ENCODE data around the gene TTBK1. TPM values are rescaled to one million over a fixed set of nuclear protein-coding genes. Genes with fewer than 3 reads are reported as not detected.
A peak's percentile ranks its signal among the peaks of the same experiment; 100 is the strongest.

TTBK1 gene
- total RNA-seq, 1 experiment from 2014 or later, result 0.68 TPM

DNA sequence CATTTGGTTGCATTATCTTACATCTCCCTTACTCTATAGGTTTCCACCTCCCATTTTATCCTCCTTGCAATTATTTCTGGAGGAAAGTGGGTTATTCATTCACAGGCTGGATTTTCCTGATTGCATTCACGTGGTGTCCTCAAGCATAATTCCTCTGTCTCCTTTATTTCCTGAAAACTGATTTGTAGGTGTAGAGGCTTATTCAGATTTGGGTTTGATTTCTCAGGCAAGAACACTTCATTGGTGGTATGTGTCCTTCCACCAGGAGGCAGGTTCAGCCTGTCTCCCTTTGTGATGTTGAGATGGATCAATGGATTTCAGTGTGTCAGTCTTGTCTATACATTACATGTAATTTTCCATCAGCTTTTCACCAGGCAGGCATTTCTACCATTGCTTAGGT is 31.3 kb upstream of the TTBK1 start:
- ChIA-PET POLR2A (no interaction called here), CTCF (no interaction called here)
- TF ChIP-seq MXD4 (CRISPR knock-in tag; IDR thresholded peaks at IDR 0.05; ENCODE audit: borderline replicate concordance) (no peak), SMAD3 (CRISPR knock-in tag; IDR thresholded peaks at IDR 0.05; ENCODE audit: borderline replicate concordance) (no peak), ZNF219 (CRISPR knock-in tag; IDR thresholded peaks at IDR 0.05; ENCODE audit: borderline replicate concordance) (no peak), TEAD4 (CRISPR knock-in tag; IDR thresholded peaks at IDR 0.05) (no peak), HMGA2 (CRISPR knock-in tag; IDR thresholded peaks at IDR 0.05) (no peak), OVOL2 (CRISPR knock-in tag; IDR thresholded peaks at IDR 0.05; ENCODE audit: borderline replicate concordance) (no peak), ESRRA (CRISPR knock-in tag; IDR thresholded peaks at IDR 0.05; ENCODE audit: borderline replicate concordance) (no peak), SMAD4 (CRISPR knock-in tag; IDR thresholded peaks at IDR 0.05) (no peak)
- TF ChIP-seq, protein P1, sequence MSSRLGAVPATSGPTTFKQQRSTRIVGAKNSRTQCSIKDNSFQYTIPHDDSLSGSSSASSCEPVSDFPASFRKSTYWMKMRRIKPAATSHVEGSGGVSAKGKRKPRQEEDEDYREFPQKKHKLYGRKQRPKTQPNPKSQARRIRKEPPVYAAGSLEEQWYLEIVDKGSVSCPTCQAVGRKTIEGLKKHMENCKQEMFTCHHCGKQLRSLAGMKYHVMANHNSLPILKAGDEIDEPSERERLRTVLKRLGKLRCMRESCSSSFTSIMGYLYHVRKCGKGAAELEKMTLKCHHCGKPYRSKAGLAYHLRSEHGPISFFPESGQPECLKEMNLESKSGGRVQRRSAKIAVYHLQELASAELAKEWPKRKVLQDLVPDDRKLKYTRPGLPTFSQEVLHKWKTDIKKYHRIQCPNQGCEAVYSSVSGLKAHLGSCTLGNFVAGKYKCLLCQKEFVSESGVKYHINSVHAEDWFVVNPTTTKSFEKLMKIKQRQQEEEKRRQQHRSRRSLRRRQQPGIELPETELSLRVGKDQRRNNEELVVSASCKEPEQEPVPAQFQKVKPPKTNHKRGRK (CRISPR knock-in tag; IDR thresholded peaks at IDR 0.05; ENCODE audit: borderline replicate concordance), result no peak
- TF ChIP-seq, protein P2, sequence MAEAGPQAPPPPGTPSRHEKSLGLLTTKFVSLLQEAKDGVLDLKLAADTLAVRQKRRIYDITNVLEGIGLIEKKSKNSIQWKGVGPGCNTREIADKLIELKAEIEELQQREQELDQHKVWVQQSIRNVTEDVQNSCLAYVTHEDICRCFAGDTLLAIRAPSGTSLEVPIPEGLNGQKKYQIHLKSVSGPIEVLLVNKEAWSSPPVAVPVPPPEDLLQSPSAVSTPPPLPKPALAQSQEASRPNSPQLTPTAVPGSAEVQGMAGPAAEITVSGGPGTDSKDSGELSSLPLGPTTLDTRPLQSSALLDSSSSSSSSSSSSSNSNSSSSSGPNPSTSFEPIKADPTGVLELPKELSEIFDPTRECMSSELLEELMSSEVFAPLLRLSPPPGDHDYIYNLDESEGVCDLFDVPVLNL (CRISPR knock-in tag; IDR thresholded peaks at IDR 0.05; ENCODE audit: borderline replicate concordance, low read depth), result no peak
- TF ChIP-seq, protein P3, sequence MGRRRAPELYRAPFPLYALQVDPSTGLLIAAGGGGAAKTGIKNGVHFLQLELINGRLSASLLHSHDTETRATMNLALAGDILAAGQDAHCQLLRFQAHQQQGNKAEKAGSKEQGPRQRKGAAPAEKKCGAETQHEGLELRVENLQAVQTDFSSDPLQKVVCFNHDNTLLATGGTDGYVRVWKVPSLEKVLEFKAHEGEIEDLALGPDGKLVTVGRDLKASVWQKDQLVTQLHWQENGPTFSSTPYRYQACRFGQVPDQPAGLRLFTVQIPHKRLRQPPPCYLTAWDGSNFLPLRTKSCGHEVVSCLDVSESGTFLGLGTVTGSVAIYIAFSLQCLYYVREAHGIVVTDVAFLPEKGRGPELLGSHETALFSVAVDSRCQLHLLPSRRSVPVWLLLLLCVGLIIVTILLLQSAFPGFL (CRISPR knock-in tag; IDR thresholded peaks at IDR 0.05; ENCODE audit: borderline replicate concordance), result no peak
- TF ChIP-seq, protein P4, sequence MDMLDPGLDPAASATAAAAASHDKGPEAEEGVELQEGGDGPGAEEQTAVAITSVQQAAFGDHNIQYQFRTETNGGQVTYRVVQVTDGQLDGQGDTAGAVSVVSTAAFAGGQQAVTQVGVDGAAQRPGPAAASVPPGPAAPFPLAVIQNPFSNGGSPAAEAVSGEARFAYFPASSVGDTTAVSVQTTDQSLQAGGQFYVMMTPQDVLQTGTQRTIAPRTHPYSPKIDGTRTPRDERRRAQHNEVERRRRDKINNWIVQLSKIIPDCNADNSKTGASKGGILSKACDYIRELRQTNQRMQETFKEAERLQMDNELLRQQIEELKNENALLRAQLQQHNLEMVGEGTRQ (CRISPR knock-in tag; IDR thresholded peaks at IDR 0.05), result no peak
- TF ChIP-seq, protein P5, sequence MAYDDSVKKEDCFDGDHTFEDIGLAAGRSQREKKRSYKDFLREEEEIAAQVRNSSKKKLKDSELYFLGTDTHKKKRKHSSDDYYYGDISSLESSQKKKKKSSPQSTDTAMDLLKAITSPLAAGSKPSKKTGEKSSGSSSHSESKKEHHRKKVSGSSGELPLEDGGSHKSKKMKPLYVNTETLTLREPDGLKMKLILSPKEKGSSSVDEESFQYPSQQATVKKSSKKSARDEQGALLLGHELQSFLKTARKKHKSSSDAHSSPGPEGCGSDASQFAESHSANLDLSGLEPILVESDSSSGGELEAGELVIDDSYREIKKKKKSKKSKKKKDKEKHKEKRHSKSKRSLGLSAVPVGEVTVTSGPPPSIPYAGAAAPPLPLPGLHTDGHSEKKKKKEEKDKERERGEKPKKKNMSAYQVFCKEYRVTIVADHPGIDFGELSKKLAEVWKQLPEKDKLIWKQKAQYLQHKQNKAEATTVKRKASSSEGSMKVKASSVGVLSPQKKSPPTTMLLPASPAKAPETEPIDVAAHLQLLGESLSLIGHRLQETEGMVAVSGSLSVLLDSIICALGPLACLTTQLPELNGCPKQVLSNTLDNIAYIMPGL (CRISPR knock-in tag; IDR thresholded peaks at IDR 0.05), result no peak
- TF ChIP-seq, protein P6, sequence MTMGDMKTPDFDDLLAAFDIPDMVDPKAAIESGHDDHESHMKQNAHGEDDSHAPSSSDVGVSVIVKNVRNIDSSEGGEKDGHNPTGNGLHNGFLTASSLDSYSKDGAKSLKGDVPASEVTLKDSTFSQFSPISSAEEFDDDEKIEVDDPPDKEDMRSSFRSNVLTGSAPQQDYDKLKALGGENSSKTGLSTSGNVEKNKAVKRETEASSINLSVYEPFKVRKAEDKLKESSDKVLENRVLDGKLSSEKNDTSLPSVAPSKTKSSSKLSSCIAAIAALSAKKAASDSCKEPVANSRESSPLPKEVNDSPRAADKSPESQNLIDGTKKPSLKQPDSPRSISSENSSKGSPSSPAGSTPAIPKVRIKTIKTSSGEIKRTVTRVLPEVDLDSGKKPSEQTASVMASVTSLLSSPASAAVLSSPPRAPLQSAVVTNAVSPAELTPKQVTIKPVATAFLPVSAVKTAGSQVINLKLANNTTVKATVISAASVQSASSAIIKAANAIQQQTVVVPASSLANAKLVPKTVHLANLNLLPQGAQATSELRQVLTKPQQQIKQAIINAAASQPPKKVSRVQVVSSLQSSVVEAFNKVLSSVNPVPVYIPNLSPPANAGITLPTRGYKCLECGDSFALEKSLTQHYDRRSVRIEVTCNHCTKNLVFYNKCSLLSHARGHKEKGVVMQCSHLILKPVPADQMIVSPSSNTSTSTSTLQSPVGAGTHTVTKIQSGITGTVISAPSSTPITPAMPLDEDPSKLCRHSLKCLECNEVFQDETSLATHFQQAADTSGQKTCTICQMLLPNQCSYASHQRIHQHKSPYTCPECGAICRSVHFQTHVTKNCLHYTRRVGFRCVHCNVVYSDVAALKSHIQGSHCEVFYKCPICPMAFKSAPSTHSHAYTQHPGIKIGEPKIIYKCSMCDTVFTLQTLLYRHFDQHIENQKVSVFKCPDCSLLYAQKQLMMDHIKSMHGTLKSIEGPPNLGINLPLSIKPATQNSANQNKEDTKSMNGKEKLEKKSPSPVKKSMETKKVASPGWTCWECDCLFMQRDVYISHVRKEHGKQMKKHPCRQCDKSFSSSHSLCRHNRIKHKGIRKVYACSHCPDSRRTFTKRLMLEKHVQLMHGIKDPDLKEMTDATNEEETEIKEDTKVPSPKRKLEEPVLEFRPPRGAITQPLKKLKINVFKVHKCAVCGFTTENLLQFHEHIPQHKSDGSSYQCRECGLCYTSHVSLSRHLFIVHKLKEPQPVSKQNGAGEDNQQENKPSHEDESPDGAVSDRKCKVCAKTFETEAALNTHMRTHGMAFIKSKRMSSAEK (CRISPR knock-in tag; IDR thresholded peaks at IDR 0.05; ENCODE audit: borderline replicate concordance), result no peak
- TF ChIP-seq, protein P7, sequence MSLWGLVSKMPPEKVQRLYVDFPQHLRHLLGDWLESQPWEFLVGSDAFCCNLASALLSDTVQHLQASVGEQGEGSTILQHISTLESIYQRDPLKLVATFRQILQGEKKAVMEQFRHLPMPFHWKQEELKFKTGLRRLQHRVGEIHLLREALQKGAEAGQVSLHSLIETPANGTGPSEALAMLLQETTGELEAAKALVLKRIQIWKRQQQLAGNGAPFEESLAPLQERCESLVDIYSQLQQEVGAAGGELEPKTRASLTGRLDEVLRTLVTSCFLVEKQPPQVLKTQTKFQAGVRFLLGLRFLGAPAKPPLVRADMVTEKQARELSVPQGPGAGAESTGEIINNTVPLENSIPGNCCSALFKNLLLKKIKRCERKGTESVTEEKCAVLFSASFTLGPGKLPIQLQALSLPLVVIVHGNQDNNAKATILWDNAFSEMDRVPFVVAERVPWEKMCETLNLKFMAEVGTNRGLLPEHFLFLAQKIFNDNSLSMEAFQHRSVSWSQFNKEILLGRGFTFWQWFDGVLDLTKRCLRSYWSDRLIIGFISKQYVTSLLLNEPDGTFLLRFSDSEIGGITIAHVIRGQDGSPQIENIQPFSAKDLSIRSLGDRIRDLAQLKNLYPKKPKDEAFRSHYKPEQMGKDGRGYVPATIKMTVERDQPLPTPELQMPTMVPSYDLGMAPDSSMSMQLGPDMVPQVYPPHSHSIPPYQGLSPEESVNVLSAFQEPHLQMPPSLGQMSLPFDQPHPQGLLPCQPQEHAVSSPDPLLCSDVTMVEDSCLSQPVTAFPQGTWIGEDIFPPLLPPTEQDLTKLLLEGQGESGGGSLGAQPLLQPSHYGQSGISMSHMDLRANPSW (CRISPR knock-in tag; conservative IDR thresholded peaks at IDR 0.05; ENCODE audit: low read depth), result no peak
- 0 out of 2 replicates have a peak, but pooled peaks cover 2% of the 10 kb centered on the region for H3K4me1 Mint-ChIP-seq
- no peak overlapping the region for H3K4me3 Mint-ChIP-seq
- H3K9me3 Mint-ChIP-seq, result no peaks in the 10 kb centered on the region
- no peaks in the 10 kb centered on the region for H3K27me3 Mint-ChIP-seq (ENCODE audit: low read depth)
- DNase-seq (ENCODE audit: low spot score), result no peak
- ATAC-seq, result peak; percentile 57
- H3K36me3 Mint-ChIP-seq, result no peaks in the 10 kb centered on the region
- H3K27ac Mint-ChIP-seq, result no peak overlapping the region

Data from WTC11 (cell line).